Endometrium (tissue), 2 donors: ENCODE data around the gene MPPED1.

Experiments used
- FAIRE-seq: peaks from 2 replicates; lab custom pipeline; 2012; peaks lifted over from hg19 to GRCh38; lab: Jason Lieb, UNC
- donor health status: control.
- donor health status: control.

MPPED1 gene

DNA sequence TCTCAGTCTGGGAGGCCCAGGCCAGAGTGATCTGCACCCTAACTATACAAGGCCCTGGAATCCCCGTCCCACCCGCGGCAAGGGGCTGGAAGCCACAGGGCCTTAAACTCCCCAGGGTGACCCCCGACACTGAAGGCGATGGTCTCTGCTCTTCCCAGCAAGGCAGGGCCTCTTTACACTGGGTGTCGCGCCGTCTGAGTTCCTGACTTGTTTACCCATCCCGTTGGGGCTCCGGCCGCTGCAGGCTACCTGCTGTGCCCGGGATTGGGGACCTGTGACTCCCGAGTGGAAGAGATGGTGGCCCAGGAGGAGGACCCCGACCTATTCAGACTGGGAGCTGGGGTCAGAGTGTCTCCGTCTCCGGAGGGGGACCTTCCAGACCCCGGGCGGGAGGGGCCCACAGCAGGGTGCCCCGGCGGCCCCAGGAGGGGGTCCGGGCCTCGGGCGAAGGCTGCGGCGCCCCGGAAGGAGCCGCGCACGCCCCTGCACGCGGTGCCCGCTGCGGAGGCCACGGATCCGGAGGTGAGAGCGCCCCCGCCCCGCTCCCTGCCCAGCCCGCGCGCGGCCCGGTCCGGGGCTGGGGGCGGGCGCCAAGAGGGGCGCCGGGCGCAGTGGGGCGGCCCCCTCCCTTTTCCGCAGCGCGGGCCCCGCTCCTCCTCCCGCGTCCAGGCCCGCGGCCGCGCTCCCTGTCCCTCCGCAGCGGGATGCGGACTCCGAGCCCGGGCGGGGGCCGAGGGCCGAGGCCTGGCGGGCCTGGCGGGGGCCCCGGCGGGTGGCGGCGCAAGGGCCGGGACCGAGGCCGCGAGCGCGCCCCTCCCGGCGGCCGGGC, 560 bp upstream of the MPPED1 start:
- no peak for FAIRE-seq

DNA sequence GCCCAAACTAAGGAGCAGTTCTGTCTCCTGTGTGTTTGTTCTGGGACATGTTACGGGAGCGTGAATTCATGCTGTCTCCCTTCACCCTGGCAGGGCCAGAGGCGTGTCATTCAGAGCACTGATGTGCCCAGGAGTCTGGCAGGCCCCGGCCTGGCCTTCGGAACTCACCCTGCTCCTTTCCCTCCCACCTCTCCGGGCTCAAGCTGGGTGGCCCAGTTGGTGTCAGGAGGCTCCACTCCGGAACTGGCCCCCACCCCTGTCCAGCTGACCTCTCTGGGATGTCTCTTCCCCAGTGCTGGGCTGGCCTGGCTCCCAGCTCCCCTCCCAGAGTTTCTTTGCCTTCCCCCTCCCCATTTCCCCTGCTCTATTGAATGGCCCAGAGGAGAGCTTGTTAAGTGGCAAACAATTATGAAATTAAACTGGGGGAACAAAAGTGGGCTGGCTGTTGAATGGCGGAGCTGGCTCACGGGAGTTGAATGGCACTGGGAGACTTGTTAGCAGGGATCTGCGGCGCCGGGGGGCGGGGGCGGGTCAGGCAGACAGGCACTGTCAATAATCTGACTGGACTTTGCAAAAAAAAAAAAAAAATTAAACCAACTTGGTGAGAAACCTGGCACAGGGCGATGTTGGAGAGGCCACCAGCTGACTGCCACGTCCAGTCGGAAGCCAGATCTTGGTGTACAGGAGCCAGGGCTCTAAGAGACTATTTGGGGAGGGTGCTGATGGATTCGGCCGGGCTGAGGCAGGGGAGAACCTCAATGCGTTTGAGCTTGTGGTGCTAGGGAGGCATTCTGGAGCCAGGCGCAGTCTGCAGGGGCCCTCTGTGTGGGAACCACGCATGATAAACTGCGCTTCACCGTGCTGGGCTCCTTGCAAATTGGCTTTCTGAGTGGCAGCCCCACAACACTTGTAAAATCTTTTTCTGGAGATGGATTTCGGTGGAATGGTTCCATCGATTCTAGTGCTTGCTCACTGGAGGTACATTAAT, 1.3 kb downstream of the MPPED1 start:
- no peak for FAIRE-seq

DNA sequence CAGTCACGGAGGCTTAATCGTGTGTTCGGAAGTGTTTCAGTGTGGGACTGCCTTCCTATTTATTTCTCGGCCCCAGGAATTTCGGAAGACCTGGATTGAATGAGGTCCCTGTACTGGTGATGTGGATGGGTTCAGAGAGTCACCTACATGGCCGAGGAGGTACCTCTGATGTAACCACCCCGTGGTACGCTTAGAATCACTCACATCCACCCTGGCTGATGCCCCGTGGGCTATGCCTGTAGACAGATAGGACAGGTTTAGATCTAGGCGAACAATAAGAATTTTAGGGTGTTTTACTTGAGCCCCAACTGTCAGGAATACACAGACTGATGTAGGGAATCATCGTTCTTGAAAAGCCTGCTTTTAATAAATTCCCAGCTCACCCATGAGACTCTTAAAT, 2.0 kb downstream of the MPPED1 start:
- FAIRE-seq = no peak

DNA sequence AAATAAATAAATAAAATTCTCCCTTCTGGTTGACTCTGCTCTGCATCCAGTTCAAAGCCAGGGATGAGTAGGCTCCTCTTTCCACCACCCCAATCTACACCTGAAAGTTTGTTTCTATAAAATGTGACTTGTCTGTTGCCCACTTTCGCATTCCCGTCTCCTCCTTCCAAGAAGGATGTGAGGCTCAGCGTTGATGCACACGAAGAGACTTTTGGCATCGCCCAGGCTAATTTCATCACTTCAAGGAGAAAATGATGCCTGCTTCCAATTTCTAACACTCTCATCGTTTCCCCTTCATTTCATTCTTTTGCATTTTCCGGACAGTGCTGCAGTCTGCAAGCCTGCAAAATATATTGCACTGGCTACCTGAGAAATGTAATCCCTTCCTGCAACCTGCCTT, 3.9 kb downstream of the MPPED1 start:
- no peak for FAIRE-seq

DNA sequence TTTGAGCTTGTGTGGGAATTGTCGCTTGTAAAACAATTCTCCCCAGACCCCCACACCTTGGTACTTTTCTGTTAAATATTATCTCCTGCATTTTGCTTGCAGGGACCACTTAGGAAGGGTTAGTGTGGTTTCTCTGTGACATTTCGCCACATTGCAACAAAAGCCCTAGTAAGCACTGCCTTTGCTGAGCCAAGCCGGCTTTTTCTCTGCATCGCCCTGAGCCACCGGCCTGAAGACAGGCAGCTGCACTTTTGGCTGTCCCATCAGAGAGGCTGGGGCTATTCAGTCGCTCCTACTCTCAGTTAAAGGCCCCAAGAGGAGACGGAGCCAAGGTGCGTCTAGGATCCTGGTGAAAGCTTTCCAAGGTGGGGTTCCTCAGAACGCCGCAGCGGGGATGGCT, 5.7 kb downstream of the MPPED1 start:
- no peak for FAIRE-seq

DNA sequence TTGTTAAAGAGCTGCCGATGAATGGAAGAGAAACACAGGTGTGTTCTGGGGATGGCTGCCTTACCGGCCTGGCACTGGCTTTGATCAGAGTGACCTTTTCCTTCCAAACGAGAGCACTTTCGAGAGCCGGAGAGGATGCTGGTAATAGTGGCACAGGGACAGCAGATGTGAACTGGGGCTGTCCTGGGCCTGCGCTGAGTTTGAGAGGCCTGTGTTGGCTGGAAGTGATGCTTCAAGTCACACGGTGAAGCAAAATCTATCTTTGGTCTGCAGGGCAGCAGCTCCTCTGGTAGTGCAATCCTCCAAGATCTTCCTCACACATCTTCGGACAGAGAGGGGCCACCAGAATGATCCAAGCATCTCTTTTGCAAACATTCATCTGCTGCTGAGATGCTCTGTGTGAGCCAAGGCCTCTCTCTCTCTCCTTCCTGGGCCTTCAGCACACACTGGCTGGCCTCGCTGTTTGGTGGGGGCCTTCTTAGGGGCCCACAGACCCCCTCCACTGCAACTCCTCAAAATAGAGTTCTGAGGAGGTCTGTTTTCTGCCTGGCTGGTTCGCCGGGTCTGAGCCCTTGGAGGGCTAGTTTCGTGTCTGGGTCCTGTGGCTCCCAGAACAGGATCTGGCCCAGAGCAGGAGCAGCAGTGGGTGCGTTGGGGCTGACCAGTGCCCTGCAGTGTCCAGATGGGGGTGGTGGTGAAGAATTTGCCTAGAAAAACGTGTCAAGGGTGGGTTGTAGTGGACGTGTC, 6.4 kb downstream of the MPPED1 start:
- no peak for FAIRE-seq

DNA sequence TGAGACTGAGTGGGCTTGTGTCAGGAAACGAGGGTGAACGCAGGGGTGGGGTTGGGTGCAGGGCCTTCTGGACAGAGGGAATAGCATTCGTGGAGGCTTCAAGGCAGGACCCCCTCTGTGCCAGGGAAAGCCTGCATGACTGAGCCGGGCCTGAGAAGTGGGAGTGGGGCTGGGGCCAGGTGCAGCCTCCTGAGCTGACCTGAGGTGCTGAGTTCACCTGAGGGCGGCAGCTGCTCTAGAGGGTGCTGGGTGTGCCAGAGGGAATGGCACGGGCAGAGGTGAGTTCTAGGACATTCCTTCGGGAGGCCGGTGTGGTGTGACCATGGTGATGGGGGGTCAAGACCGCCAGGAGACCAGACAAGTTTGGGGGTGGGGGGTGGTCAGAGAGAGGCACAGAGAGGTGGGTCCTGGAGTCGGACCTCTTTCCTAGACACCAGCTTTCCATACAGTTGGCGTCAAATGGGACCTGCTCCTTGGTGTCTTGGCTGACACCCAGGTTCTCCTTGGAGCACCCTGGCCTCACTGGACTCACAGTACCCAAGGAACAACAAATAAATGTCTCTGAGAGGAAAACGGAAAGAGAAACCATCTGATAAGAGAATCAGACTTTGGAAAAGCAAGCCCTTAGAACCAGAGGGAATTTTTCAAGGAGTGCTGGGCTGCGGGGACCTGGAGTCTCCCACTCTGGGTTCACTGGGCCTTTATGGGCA, 7.7 kb downstream of the MPPED1 start:
- FAIRE-seq = no peak

DNA sequence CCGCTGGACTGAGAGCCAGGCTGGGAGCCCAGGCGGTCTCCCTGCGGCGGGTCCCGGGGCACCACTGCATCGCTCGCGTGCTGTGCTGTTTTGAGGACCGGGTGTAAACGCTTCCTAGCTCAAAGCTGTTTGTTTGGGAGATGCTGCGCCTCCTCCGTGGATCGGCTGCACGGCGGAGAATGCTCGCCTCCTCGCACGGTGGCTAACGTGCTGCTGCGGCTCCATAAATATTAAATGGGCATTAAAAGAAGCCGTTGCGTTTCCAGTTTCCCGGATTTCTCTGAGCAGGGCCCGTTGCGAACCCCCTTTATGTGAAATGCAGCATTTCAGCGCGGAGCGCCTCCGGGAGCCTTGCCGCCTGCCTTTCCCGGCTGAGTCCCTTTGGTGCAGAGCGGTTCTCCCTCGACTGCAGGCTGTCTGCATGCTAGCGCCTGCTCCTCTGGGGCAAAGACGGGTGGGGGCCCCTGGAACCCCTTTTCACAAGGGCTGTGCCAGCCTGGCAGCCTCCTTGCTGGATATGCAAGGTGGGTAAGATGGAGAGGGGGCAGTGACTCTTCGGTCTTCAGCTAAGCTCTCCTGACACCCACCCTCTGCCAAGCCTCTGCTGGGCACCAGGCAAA, 9.3 kb downstream of the MPPED1 start:
- FAIRE-seq = no peak

DNA sequence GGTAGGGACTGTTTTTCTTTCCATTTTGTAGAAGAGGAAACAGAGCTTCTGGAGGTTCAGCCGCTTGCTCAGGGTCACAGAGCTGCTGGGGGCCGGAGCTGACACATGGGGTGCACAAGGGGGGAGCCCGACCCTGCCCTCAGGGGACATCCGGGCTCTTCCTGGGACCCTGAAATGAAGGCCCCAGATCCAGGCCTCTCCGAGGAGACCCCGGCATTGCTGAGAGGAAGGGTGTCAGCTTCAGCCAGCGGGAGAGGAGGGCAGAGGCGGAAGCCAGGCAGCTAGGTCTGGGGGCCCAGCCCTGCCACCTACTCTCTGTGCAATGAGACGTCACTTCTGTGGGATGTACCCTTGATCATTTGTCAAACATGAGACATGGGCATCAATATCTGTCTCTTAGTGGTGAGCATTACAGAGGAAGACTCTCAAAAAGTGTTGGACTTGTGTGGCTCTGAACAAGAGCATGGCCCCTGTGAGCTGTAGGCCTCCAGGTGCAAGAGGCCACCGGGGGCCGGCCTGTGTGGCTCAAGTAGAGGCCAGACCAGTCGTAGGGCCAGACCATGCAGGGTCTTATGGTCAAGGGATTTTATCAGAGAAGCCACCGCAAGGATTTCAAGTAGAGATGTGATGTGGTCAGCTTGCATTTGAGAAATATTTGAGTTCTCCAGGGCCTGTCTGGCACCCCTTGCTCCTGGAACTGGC, 10.3 kb downstream of the MPPED1 start:
- FAIRE-seq = no peak

DNA sequence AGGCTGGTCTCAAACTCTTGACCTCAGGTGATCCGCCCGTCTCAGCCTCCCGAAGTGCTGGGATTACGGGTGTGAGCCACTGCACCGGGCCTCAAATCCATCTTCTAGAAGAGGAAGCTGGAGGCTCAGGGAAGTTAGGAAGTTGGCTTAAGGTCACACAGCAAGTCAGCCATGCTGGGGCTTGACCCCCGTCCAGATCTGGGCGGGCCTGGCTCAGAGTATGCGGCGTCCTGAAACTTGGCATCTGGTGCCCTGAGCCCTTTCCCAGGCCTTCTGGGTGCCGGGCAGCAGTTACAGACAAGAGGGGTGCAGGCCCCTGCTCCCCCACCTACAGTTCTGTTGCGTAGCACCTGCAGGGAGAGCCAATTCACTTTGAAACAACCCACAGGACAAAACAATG, 11.2 kb downstream of the MPPED1 start:
- no peak for FAIRE-seq

DNA sequence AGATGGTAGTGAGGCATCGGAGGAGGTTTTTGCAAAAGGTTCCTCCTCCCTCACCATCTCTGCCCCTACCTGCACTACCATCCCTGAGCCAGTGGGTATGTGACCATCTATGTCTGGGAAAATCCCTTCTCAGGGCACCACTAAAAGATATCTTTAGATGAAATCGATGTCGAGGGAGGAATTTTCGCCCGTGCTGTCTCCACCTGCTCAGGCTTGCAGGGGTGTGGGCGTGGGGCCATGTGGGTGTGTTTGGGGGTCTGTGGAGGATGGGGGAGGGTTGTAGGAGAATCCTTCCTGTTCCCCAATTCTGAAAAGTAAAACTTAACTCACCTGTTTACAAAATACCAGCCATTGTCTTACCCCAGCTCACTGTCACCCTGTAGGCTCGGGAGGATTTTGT, 12.4 kb downstream of the MPPED1 start:
- FAIRE-seq = no peak

DNA sequence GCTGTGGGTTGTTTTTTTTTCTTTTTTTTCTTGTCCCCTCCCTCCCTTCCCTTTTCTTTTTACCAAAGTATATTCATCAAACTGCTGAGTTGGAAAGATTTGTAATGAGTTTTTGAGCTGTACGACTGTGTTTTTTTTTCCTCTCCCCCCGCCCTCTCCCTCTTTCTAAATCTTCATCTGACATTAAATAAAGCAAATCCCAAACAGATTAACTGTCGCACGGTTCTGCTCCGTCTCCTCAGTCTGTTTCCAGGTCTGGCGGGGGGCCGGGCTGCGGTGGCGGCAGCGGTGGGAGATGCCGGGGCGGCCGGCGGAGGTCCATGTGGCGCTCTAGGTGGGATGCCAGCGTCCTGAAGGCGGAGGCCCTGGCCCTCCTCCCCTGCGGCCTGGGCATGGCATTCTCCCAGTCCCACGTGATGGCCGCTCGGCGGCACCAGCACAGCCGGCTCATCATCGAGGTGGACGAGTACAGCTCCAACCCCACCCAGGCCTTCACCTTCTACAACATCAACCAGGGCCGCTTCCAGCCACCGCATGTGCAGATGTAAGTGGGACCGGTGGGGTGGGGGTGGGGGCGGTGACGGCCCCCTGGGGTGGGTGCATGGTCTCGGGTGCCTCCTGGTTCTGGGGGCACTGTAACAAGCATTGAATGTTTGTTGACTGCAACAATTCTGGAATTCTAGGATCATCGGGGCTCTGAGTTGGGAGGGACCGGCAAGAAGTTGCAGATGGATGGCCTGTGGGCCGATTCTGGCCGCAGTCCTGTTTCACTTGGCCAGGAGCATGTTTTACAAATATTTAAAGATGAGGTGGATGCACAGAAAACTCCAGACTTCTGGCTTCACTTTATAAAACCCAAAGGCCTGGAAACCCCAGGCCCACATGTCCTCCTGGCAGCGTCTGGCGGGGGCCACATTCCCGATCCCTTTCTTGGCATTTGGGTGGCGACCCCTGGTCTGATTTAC, 13.1 kb downstream of the MPPED1 start:
- FAIRE-seq = no peak

DNA sequence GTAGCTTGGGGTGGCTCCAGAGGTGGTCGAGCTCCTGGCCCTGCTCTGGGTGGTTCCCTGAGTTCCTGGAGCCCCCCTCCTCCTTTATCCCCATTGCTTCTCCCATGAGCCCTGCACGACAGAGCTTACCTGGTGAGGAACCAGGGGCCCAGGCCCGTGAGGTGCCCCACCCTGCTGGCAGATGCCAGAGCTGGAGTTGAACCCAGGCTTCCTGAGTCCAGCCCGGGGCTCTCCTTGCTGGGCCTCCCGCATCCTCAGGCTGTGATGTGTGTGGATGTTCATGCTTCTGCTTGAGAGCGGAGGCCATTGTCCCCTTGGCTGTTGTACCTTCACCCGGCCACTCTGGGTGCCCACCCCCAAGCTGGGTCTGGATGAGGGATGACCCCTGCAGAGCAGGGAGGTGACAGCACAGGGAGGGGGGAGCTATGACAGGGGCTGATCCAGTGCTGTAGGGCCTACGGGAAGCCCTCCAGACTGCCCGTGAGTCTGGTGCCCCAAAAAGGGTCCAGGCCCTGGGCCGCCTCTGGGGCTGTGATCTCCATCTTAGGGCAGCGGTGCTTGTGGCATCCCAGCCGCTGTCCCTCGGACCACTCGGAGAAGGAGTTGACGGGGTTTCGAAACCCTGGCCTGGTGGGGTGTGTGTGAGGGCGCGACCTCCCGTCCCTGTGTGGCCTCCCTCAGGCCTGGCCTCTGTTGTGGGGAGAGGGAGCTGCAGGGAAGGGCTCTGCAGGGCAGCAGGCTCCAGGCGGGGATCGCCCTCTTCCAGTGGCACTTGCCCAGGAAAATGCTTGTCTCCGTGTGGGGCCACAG, 14.4 kb downstream of the MPPED1 start:
- FAIRE-seq = no peak

DNA sequence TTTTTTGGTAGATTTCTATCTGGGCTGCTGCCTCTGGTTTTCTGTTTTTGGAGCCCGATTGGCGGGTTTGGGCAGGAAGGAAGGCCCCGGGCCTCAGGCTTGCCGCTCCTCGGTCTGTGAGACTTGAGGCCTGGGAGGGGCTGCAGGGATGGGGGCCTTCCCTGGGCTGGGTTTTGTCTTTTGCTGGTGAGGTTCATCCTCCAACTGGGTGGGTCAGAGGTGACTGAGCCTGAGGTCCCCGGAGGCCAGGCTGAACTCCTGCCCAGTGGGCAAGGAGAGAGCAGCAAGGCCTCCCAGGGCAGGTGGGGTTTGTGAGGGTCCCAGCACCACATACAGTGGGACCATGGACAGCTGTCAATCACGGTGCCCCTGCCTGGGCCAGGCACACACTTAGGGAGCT, 15.0 kb downstream of the MPPED1 start:
- no peak for FAIRE-seq

DNA sequence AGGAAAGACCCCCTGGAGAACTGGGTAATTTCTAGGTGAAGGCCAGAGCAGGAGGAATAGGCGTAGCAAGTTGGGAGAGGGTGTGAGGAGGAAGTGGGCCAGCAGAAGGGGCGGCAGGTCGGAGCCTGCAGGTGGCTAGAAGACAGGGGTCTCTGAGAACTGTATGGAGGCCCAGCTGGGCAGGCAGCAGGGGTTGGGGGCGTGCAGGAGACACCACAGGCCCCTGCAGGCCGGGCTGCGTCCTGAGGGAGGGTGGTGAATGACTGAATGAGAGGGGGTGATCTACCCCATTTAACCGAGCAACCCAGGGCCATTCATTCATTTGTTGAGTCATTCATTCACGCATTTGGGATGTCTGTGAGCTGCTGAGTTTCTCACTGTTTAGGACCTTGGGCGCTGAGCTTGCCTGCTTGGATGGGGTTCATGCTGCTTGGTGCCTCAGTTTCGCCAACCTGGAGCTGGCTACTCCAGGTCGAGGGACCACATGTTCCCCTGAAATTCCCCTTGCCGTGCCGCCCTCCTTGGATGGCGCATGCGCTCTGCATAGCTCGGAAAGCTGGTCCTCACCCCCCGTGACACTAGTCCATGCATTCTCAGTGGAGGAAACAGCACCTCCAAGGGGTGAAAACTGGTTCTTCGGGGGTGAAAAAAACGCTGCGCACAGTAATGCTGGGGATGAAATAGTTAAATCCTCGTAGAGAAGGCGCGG, 15.6 kb downstream of the MPPED1 start:
- FAIRE-seq = no peak

DNA sequence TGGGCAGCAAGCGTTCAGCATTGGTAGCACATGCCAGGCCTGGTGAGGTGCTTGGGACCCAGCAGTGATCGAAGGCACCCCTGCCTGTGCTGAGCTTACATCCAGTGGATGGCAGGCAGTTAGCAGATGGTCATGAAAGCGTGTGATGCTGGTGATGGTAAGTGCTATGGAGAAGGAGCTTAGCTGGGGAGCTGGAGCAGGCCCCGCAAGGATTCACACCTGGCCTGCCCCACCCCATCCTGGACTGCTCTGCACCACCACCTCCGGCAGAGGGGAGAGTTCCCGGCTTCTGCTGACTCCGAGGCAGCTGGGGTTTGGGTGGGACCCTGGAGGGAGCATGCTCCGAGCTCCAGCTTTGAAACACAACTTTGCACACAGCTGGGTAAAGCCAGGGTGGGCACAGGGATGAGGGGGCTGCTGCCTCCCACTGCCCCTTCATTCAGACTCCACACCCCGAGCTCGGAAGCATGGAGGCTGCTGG, 16.2 kb downstream of the MPPED1 start:
- FAIRE-seq = no peak

DNA sequence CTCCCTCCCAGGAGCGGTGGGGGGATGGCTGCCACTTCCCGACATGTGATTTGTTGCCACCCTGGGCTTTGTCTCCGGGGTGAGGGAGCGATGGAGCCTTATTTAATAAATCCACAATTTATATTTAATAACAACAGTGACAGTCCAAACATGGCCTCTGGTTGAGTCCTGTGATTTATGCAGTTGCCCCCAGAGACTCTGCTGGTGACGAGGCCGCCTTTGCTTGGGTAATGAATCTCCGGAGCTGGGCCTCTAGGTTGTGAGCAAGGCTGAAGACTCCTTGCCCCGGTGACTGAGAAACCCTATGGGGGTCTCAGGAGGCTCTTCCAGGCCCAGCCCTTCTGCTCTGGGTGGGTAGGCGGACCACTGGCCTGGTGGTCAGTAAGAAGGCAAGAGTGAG, 16.7 kb downstream of the MPPED1 start:
- FAIRE-seq = no peak

DNA sequence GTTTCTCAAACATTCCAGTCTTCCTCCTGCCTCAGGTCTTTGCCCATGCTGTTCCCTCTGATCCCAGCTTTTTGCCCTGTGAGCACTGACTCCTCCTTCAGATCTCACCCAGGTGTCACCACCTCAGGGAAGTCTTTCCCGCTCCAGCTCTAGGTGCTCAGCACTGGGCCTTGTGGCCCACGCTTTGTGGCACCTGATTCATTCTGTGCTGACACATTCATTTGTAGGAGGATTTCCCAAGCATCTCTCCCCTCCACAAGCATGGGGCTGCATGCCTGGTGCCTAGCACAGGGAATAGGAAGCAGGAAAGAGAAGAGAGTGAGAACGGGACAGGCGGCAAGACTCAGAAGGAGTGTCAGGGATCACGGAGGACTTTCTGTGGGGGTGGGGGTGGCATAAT, 17.6 kb downstream of the MPPED1 start:
- FAIRE-seq = no peak
